Urinary bladder (tissue), 4 donors: Measurements from ENCODE around the gene PTCH1. TPM values are rescaled to one million over a fixed set of nuclear protein-coding genes. Genes with fewer than 3 reads are reported as not detected.

Source experiments
- DNase-seq: peaks from one replicate; pipeline ENCODE4 v3.0.0-alpha.2; 2015; ENCODE audit errors: extremely low spot score
- H3K27ac ChIP-seq: one replicate; pipeline ENCODE4 v1.5.1; 2013; ENCODE audit warnings: low read depth, mild to moderate bottlenecking, moderate library complexity
- H3K36me3 ChIP-seq: one replicate; pipeline ENCODE4 v1.6.1; 2013; ENCODE audit warnings: mild to moderate bottlenecking, moderate library complexity; ENCODE audit not compliant: insufficient read depth
- H3K4me1 ChIP-seq: one replicate; pipeline ENCODE4 v1.6.1; 2013; ENCODE audit warnings: mild to moderate bottlenecking, moderate library complexity; ENCODE audit not compliant: insufficient read depth
- H3K4me3 ChIP-seq: one replicate; pipeline ENCODE4 v1.5.1; 2013; ENCODE audit warnings: low read depth, low read length
- WGBS: extraction: QIAGEN DNeasy Blood & Tissue Kit; methylation state at CpG from one replicate; pipeline ENCODE4 v1.1.7; 2013; 5-methylcytosine and 5-hydroxymethylcytosine counted together
- polyA plus RNA-seq: library from polyadenylated mRNA; stranded (reverse); fragments of 200-250 nt; gene quantifications from one replicate; pipeline ENCODE4 v1.2.3, GENCODE V29; 2013
- total RNA-seq: library from RNA; depleted of rRNA; stranded (reverse); fragments of >200 nt; gene quantifications from one replicate; pipeline ENCODE4 v1.2.3, GENCODE V29; 2014
- donor health status: healthy with polysubstance abuse.
- donor health status: healthy.

Gene PTCH1
- total and polyA plus RNA-seq, 2 donors = 30.1 to 48.0 TPM

DNA sequence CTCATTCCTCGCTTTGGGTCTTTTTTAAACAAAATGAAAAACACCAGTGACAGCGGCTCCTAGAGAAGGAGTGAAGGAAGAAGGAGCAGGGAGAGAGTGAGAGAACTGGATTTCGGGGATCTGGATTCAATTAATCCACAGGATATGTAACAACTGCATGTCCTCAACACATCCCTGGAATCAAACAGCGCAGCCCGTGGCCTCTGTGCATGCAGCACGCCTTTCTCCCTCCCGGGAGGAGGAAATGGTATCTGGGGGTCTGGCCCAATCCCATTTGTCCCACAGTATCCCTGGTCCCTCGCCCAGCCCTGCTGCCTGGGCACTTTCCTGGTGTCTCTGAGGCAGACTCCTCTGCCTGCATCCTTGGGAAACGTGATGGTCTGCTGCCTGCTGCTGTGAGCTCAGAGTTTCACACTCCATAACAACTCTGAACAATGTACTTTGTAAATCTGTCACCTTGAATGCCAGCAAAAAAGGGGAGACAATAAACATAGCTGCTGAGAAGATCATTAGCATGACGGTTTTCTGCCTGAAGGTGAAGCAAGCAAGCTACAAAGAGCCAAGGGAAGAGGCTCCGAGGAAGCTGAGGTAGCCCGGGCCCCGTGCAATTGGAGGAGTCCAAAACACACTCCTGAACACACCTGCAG, 56.1 kb downstream of the PTCH1 start:
- H3K36me3 ChIP-seq = peaks cover under 1% of the 10 kb centered on the region
- no peak overlapping the region for H3K4me3 ChIP-seq
- H3K27ac ChIP-seq = no peak overlapping the region
- 65% methylated on average over 13 of the region's 13 CpGs for WGBS
- no peaks in the 10 kb centered on the region for H3K4me1 ChIP-seq
- no peak for DNase-seq

DNA sequence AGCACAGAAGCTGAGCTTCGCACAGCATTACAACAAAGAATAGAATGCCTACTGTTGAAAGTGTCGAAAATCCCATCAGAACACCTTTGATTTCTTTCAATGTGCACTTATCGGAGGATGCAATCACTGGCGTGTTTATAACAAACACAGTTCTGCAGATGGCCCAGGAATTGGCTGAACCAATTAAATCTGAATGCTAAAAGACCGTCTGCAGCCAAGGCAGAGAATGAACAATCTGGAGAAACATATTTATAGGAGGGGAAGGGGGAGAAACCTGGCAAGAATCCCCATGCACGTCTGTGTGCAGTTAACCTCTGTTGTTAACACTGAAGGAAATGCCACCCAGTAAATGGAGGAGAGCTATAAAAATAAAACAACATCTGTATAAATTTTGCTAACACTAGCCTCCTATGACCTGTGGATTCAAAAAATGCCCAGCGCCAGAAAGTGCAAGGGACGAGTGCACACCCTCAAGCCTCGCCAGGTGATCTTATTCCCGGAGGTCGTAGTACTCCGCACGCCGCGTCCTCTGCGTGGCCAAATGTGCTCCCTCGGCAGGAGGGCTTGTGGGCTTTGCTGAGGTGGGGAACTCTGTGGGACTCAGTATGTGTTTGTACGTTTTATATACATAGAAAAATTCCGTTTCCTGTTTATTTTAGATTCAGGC, 56.8 kb downstream of the PTCH1 start:
- Histone ChIP-seq H3K4me3 (no peak overlapping the region), H3K4me1 (no peaks in the 10 kb centered on the region), H3K27ac (peak overlapping the region; percentile 40), H3K36me3 (peaks cover 2% of the 10 kb centered on the region)
- 59% methylated on average over 19 of the region's 19 CpGs for WGBS
- DNase-seq = peak; percentile 46

DNA sequence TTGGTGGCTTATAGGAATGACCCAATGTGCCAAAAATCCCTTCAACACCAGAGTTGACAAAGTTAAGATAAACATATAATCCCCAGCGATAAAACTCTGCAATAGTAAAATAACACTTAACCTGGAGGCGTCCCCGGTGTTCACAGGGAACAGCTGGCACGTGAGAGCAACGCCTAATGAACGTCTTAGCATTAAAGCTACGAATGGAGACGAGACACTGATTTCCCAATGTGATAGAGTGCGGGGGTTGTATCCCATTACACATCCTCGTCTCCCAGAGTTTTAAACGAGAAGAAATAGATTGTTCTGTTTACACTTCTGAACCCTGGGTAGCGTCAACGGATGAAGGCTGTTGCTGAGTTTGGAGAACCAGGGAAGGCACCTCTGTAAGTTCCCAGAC, 57.6 kb downstream of the PTCH1 start:
- H3K4me3 ChIP-seq = no peak overlapping the region
- 35% methylated on average over 13 of the region's 13 CpGs for WGBS
- H3K4me1 ChIP-seq = no peaks in the 10 kb centered on the region
- peaks cover 2% of the 10 kb centered on the region for H3K36me3 ChIP-seq
- DNase-seq = no peak
- H3K27ac ChIP-seq = no peak overlapping the region

DNA sequence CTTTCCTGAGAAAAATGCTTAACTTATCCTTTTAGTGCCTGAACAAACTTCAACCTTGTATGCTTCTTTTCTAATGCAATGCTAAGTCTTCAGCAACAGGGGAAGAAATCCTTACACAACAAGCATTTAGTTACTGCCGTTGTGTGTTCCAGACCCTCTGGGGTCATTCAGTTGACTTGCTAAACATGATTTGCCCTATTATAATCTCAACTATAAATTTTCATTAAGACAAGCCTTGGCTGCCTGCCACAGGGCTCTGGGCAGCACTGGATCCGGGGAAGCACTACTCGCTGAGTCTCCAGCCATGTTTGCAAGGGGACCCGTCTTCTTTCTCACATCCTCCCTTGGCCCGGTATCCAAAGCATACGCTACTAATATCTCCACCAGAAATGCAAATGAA, 58.1 kb downstream of the PTCH1 start:
- Histone ChIP-seq H3K36me3 (peaks cover 2% of the 10 kb centered on the region), H3K4me3 (no peak overlapping the region), H3K4me1 (no peaks in the 10 kb centered on the region), H3K27ac (no peak overlapping the region)
- no peak for DNase-seq
- 20% methylated on average over 6 of the region's 6 CpGs for WGBS

DNA sequence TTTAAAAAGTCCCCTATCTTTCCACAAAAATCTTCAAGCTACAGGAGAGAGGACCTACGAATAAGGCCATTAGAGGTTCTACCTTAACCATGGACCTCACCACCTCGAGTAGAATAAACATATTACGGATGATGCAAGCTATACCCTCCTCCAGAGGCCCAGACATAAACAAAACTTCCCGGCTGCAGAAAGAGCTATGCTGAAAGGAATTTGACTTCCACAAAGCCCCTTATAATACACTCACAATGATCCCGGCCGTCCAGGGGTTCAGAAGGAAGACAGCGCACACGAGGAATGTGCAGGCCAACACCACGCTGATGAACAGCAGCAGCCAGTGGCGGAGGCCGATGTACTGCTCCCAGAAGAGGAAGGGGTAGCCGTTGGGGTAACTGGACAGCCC, 59.0 kb downstream of the PTCH1 start:
- no peak for DNase-seq
- WGBS = 52% methylated on average over 12 of the region's 12 CpGs
- no peaks in the 10 kb centered on the region for H3K4me1 ChIP-seq
- no peak overlapping the region for H3K4me3 ChIP-seq
- H3K27ac ChIP-seq = no peak overlapping the region
- H3K36me3 ChIP-seq = peaks cover 2% of the 10 kb centered on the region

DNA sequence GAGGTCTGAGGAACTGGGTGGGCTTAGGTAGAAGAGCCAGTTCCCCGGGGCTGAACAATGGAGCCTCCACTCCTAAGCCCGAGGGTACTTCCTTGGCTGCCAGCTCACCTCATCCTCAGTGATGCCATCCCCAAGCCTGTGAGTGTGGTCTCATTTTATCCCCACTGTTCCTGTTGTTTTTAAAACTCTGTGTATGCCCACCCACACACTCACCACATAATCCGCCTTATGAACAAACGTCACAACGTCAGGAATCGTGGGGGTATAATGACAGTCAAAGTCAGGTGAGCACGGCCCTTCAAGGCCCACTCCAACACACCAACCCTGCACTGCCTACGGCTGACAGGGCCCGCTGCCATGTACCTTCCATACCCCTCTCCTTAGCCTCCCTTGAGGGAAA, 61.1 kb downstream of the PTCH1 start:
- H3K36me3 ChIP-seq = peaks cover 2% of the 10 kb centered on the region
- 84% methylated on average over 9 of the region's 9 CpGs for WGBS
- DNase-seq = no peak

DNA sequence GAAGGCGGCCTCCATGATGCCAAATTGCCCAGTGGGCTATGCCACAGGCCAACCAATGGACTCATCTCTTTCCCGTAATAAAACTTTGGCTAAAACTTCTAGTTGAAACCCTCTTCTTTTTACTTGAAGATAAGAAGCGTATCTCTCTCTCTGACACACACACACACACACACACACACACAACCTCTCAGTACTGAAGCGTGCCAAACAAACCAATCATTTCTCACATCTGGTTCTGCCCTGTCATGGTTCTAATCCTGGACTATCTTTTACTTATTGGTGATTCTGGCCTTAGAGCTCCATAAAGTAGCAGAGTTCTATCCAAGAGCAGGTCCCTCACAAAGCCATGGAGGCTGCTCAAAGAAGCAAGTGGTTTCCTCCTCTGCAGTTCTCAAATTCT, 64.6 kb downstream of the PTCH1 start:
- Histone ChIP-seq H3K36me3 (peaks cover 2% of the 10 kb centered on the region), H3K4me1 (no peaks in the 10 kb centered on the region), H3K4me3 (no peak overlapping the region), H3K27ac (no peak overlapping the region)
- WGBS = 86% methylated on average over 4 of the region's 4 CpGs
- DNase-seq = no peak

More for the DNA sequence above, 61.1 kb downstream of the PTCH1 start:
- H3K4me3 ChIP-seq = no peak overlapping the region
- H3K27ac ChIP-seq = no peak overlapping the region
- no peaks in the 10 kb centered on the region for H3K4me1 ChIP-seq

DNA sequence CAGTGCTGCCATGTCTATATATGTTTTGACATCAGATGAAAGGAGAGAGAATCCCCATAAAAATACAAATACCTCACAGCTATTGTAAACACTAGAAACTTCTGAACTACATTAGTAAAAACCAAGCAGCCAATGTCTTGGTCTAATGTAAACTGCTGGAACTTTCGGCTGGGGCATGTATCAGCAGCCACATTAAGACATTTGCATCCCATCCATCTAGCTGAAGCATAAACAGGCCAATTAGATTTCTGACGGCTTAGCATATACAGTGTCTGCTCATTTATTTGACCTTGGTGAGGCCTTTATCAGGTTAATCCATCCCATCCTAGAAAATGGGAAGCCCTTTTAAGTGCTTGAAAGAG, 65.7 kb downstream of the PTCH1 start:
- H3K36me3 ChIP-seq = peaks cover 6% of the 10 kb centered on the region
- H3K4me1 ChIP-seq = no peaks in the 10 kb centered on the region
- no peak overlapping the region for H3K27ac ChIP-seq
- no peak for DNase-seq
- 53% methylated on average over 2 of the region's 2 CpGs for WGBS
- no peak overlapping the region for H3K4me3 ChIP-seq

DNA sequence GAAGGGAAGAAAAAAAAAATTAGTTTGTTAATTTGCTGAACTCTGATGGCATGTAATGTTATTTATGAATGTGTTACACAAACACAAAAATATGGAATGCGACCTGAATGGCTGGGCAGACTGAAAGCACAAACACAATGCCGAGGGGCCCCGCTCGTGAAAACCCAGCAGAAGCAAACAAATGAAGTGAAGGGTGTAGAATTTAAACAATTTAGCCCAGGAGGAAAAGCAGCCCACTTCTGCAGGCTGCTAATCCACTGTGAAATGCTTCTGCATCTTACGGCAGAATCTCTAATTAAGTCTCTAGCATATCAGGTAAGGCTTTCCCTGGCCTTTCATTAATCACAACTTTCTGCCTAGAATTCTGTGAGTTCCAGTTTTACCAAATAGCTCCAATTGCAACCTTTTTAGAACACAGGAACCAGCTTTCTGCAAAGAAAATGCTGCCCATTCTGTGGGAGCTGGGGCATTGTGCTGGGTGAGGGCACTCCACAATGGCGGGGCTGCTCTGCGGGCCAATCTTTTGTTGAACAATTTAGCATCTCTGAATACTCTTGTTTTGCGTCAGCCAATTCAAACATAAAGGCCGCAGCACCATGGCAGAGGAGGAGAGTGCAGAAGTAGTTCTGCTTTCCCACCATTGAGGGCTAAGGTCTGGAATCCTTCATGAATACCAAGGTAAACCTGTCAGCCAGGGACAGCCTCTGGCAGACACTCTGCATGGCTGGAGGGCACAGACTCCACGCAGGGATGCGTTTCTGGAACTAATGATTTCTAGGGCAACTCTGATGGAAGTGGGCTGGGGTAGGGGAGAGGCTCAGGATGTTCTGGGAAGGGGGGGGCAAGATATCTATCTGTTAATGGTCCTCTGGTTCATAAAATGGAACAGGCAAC, 66.4 kb downstream of the PTCH1 start:
- DNase-seq = no peak
- H3K27ac ChIP-seq = no peak overlapping the region
- H3K36me3 ChIP-seq = peaks cover 5% of the 10 kb centered on the region
- 70% methylated on average over 11 of the region's 11 CpGs for WGBS
- no peaks in the 10 kb centered on the region for H3K4me1 ChIP-seq
- H3K4me3 ChIP-seq = no peak overlapping the region

DNA sequence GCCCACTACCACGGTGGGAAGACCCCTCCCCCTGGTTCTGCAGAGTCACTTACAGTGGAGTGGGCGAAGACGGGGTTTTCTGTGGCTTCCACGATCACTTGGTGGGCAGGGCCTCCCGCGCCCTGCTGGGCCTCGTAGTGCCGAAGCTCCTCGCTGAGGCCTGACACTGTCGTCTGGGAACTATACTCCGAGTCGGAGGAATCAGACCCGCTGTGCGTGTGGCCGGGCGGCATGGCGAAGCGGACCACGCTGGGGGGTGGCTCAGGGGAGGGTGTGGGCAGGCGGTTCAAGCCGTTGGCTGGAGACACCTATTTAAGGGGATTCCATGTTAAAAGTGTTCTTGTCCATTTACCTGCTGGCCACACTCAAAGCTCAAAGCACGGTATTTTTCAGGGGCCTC, 67.8 kb downstream of the PTCH1 start:
- DNase-seq = no peak
- H3K4me3 ChIP-seq = no peak overlapping the region
- 89% methylated on average over 22 of the region's 22 CpGs for WGBS
- peaks cover 11% of the 10 kb centered on the region for H3K36me3 ChIP-seq
- H3K4me1 ChIP-seq = no peaks in the 10 kb centered on the region
- H3K27ac ChIP-seq = no peak overlapping the region

DNA sequence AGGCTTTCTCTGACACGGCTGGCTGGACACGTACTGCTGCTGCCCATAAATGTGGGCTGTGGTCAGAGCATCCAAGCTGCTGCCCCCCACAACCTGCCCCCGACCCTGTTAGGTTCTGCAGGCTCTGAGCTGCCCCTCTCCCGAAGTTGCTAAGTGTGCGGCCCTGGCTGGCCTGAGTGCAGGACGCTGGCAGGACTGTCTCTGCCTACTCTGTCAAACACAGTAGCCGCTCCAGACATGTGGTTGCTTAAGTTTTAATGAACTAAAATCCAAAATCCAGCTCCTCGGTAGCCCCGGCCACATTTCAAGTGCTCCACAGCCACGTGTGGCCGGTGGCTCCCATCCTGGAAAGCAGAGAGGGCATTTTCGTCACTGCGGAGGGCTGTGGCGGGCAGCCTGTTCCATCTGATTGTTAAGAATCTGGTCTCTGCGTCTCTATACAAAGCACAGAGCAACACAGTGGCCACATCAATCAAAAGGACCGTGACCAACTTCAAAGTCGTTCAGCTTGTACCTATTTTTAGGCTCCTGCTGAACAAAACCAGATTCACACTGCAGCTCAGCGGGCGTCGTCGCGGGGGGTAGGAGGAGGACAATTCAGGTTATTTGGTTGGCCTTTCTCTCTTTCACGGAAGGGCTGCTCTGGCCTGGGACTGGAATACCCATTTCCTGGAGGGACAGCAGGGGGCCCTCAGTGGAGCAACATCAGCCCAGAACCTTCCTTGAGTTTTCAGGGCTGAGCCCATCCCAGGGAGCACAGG, 68.9 kb downstream of the PTCH1 start:
- no peak for DNase-seq
- WGBS = 83% methylated on average over 23 of the region's 23 CpGs
- Histone ChIP-seq H3K4me1 (no peaks in the 10 kb centered on the region), H3K36me3 (peaks cover 11% of the 10 kb centered on the region), H3K4me3 (no peak overlapping the region), H3K27ac (no peak overlapping the region)

DNA sequence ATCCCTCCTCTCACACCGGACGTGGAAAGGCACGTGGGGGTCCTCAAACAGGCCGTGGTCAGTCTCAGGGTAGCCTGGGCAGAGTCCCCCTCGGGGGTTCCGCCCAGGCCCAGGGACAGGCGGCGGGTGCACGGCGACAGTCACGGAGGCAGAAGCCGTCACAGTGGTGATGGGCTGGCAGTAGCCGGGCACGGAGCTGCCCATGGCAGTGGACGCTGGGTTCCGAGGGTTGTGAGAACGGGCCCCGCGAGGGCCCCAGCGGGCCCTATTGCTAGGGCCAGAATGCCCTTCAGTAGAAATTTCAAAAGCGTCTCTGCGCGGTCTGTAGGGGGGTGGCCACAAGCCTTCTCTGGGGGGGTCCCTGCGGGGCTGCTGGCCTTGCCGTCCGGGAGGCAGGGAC, 69.8 kb downstream of the PTCH1 start:
- H3K4me1 ChIP-seq = no peaks in the 10 kb centered on the region
- H3K27ac ChIP-seq = no peak overlapping the region
- peaks cover 11% of the 10 kb centered on the region for H3K36me3 ChIP-seq
- no peak for DNase-seq
- no peak overlapping the region for H3K4me3 ChIP-seq
- WGBS = 94% methylated on average over 26 of the region's 26 CpGs

DNA sequence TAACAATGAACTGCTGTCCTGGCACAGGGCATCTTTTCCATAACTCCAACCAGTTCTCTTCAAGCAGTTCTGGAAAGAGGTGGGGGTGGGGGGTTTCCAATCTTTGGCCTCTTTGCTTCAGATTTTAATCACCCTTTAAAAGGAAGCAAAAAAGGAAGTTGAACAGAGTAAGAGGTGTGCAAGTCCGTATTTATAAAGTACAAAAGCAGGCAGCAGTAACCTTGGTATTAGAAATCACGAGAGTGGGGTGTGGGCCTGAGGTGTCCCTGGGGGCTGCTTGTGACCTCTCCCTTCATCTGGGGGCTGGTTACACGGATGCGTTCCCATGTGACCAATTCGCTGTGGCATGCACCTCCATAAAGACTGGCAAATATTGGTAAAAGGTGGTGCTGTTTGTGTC, 70.5 kb downstream of the PTCH1 start:
- WGBS = 79% methylated on average over 5 of the region's 5 CpGs
- no peak for DNase-seq
- H3K4me3 ChIP-seq = no peak overlapping the region
- H3K4me1 ChIP-seq = no peaks in the 10 kb centered on the region
- no peak overlapping the region for H3K27ac ChIP-seq
- H3K36me3 ChIP-seq = peaks cover 11% of the 10 kb centered on the region
